Sigmoid colon (tissue), 7 donors: ENCODE results near the gene LDLRAD4. TPM values are rescaled to one million over a fixed set of nuclear protein-coding genes. Genes with fewer than 3 reads are reported as not detected.
A peak's percentile ranks its signal among the peaks of the same experiment; 100 is the strongest.
"Not testable (repeated sequence)": the region's sequence is repeated elsewhere in the genome, so short reads cannot be mapped to it uniquely, and the experiment has no call there.

Source experiments
- DNase-seq: peaks from one replicate; pipeline ENCODE4 v3.0.0-alpha.2; 2019
- H3K27ac ChIP-seq, 4 donors: fragments of 200-600 bp; sonication (generic); one replicate each; pipeline ENCODE4 v1.5.1; 2016 to 2019; ENCODE audit warnings: mild to moderate bottlenecking in 1 of 4
- H3K27me3 ChIP-seq, 3 donors: fragments of 200-600 bp; sonication (generic); one replicate each; pipeline ENCODE4 v1.5.1; 2019; ENCODE audit warnings: mild to moderate bottlenecking in 1 of 3
- H3K36me3 ChIP-seq, 4 donors: fragments of 200-600 bp; sonication (generic); one replicate each; pipeline ENCODE4 v1.5.1; 2016 to 2019
- H3K4me1 ChIP-seq, 4 donors: fragments of 200-600 bp; sonication (generic); one replicate each; pipeline ENCODE4 v1.5.1; 2017 to 2019
- H3K4me3 ChIP-seq, 4 donors: fragments of 200-600 bp; sonication (generic); one replicate each; pipeline ENCODE4 v1.5.1; 2017 to 2019; ENCODE audit warnings: mild to moderate bottlenecking in 2 of 4, moderate library complexity in 1 of 4
- H3K9me3 ChIP-seq, 4 donors: fragments of 200-600 bp in 3 of 4; sonication (generic) in 3 of 4; one replicate each; pipeline versions ENCODE4 v1.5.1 to v1.6.1; 2013 to 2019
- EP300 ChIP-seq, 4 donors: sonication (generic); formaldehyde crosslinking; IDR thresholded peaks; one replicate each; pipeline ENCODE4 v1.6.1; 2017; ENCODE audit warnings: antibody characterized with exemption in 4 of 4
- POLR2A ChIP-seq, 2 donors: fragments of 450-650 bp; IDR thresholded peaks; one replicate each; pipeline ENCODE4 v1.6.1; 2016; ENCODE audit warnings: antibody characterized with exemption in 2 of 2, mild to moderate bottlenecking in 2 of 2, moderate library complexity in 2 of 2
- POLR2AphosphoS5 ChIP-seq, 4 donors: sonication (generic); formaldehyde crosslinking; IDR thresholded peaks; one replicate each; pipeline ENCODE4 v1.6.1; 2017; ENCODE audit warnings: antibody characterized with exemption in 4 of 4
- WGBS, 2 donors: extraction: QIAGEN DNeasy Blood & Tissue Kit; methylation state at CpG; one replicate each; pipeline ENCODE4 v1.1.7; 2013; 5-methylcytosine and 5-hydroxymethylcytosine counted together
- intact Hi-C: fragments of 100-400 bp; cut with DNase I; formaldehyde crosslinking; loops from one replicate; pipeline ENCODE4 v1.15.1; 2023
- polyA plus RNA-seq, 3 donors: library from polyadenylated mRNA; stranded (reverse); fragments of 200-250 nt; gene quantifications; one replicate each; pipeline ENCODE4 v1.2.3, GENCODE V29; 2013
- total RNA-seq, 4 donors: library from RNA; depleted of rRNA; stranded (reverse); fragments of >200 nt; gene quantifications; one replicate each; pipeline ENCODE4 v1.1.0, GENCODE V29; 2016
- TF ChIP-seq, protein P1 (sequence below), 4 experiments: fragments of 450-650 bp in 3 of 4; fragments of 200-600 bp in 1 of 4; IDR thresholded peaks; one replicate each; pipeline ENCODE4 v1.5.1; 2016 to 2019; ENCODE audit warnings: antibody characterized with exemption in 4 of 4, mild to moderate bottlenecking in 3 of 4, moderate library complexity in 2 of 4
- donor health status: healthy with polysubstance abuse.
- donor health status: Bipolar disorder and iron deficiency.
- donor health status: healthy.

LDLRAD4 gene
- total and polyA plus RNA-seq, 7 donors = 1.2 to 28.2 (median 17.2) TPM

DNA sequence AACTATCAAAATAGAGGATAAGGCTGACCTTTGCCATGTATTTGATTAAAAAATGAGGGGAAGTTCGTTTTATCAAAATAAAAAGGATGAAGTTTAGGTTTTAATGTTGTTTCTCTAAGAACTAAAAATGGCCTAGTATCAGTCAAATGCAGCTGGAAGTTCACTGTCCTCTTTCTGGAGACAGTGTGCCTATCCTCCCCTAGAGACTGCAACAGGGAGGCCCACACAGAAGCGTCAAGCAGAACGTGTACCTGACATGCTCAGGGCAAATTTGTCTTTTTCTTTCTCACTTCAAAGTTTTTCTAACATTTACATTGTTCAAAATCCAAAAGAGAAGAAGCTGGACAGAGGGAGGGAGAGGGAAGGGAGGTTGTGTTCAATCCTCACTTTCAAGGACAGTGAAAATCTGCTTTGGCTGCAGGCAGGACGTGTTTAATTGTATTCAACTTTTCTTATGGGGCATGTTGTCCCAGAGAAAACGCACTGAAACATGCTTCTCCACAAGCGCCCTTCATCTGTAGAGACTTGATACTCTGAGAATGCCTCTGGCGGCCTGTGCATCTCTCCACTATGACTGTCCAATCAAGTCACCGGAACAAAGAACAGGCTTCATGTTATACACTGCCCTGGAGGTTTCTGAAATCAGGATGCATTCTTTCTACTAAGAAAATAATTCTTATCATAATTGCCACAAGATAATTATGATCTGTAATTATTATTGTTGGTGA, 442.7 kb downstream of the LDLRAD4 start:
- no peak overlapping the region for H3K4me3 ChIP-seq
- DNase-seq = no peak
- no peaks in the 10 kb centered on the region for H3K9me3 ChIP-seq
- 85 to 92% methylated on average over 8 of the region's 8 CpGs for whole genome bisulfite sequencing, 2 donors
- no peaks in the 10 kb centered on the region for H3K27me3 ChIP-seq
- peak overlapping the region in 1 of 4 donors; percentile 44 for H3K27ac ChIP-seq
- no peaks in the 10 kb centered on the region for H3K4me1 ChIP-seq
- no peak for TF ChIP-seq POLR2A (IDR thresholded peaks at IDR 0.05)
- TF ChIP-seq, protein P1, sequence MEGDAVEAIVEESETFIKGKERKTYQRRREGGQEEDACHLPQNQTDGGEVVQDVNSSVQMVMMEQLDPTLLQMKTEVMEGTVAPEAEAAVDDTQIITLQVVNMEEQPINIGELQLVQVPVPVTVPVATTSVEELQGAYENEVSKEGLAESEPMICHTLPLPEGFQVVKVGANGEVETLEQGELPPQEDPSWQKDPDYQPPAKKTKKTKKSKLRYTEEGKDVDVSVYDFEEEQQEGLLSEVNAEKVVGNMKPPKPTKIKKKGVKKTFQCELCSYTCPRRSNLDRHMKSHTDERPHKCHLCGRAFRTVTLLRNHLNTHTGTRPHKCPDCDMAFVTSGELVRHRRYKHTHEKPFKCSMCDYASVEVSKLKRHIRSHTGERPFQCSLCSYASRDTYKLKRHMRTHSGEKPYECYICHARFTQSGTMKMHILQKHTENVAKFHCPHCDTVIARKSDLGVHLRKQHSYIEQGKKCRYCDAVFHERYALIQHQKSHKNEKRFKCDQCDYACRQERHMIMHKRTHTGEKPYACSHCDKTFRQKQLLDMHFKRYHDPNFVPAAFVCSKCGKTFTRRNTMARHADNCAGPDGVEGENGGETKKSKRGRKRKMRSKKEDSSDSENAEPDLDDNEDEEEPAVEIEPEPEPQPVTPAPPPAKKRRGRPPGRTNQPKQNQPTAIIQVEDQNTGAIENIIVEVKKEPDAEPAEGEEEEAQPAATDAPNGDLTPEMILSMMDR (IDR thresholded peaks at IDR 0.05) = no peak
- no peak for TF ChIP-seq POLR2AphosphoS5 (IDR thresholded peaks at IDR 0.05)
- TF ChIP-seq EP300 (IDR thresholded peaks at IDR 0.05) = no peak
- intact Hi-C loops = loop anchor here (10.0 kb wide), 1 partner anchor 1246 kb away; no protein-coding TSS in a partner anchor
- H3K36me3 ChIP-seq = peaks cover 0 to 7% (median 2%) of the 10 kb centered on the region in 4 donors

DNA sequence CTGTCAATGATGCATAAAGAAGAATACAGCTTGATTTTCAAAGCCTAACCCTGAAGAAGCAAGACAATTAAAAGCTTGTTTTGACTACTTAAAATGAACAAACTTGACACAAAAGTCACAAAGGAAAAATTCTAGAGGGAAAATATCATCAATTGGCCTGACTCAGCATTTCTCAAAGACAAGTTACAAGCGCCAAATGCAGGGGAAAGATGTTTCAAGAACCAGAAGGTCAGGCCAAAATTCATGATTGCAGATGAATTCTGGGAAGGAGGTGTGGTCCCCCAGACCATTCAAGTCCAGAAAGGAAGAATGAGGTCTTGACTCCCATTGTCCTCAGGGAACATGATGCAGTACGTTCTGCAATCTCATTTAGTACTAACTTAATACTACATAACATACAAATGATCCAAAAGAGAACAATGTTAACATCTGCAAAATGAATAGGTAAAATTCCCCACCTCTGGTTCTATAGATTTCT, 443.3 kb downstream of the LDLRAD4 start:
- peaks cover 0 to 9% (median 2%) of the 10 kb centered on the region in 4 donors for H3K36me3 ChIP-seq
- no peak for DNase-seq
- TF ChIP-seq POLR2AphosphoS5 (IDR thresholded peaks at IDR 0.05) (no peak), EP300 (IDR thresholded peaks at IDR 0.05) (no peak), POLR2A (IDR thresholded peaks at IDR 0.05) (no peak)
- TF ChIP-seq, protein P1 (IDR thresholded peaks at IDR 0.05) = no peak
- no peaks in the 10 kb centered on the region for H3K9me3 ChIP-seq
- H3K27me3 ChIP-seq = no peaks in the 10 kb centered on the region
- H3K27ac ChIP-seq = no peak overlapping the region
- intact Hi-C loops = loop anchor here (10.0 kb wide), 1 partner anchor 1247 kb away; no protein-coding TSS in a partner anchor
- 93 to 98% methylated on average over 2 of the region's 2 CpGs for WGBS, 2 donors
- H3K4me1 ChIP-seq = no peaks in the 10 kb centered on the region
- H3K4me3 ChIP-seq = no peak overlapping the region

DNA sequence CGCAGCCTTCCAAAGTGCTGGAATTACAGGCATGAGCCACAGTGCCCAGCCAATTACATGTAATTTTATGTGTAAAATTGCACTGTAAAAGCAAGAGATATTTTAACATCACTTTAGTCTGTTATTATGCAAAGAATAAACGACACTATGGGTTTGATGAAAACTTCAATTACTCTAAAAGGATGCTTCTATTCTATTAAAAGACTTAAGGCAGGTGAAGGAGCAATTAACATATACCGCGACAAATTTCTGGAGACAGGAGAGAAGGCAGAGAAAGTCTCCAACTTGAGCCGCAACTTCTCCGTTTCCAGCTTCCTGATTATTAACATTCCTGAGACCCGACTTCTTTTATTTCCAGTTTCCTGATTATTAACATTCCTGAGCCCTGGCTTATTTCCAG, 454.1 kb downstream of the LDLRAD4 start:
- peaks cover 0 to 8% (median 0%) of the 10 kb centered on the region in 4 donors for H3K36me3 ChIP-seq
- intact Hi-C loops = no loop called here
- no peak overlapping the region for H3K4me3 ChIP-seq
- TF ChIP-seq POLR2A (IDR thresholded peaks at IDR 0.05) (no peak), POLR2AphosphoS5 (IDR thresholded peaks at IDR 0.05) (no peak)
- TF ChIP-seq, protein P1 (IDR thresholded peaks at IDR 0.05) = no peak
- 85% methylated on average over 7 of the region's 7 CpGs for WGBS, 2 donors
- H3K9me3 ChIP-seq = no peaks in the 10 kb centered on the region
- no peak overlapping the region for H3K27ac ChIP-seq
- H3K4me1 ChIP-seq = no peaks in the 10 kb centered on the region
- no peak for DNase-seq
- no peaks in the 10 kb centered on the region for H3K27me3 ChIP-seq

DNA sequence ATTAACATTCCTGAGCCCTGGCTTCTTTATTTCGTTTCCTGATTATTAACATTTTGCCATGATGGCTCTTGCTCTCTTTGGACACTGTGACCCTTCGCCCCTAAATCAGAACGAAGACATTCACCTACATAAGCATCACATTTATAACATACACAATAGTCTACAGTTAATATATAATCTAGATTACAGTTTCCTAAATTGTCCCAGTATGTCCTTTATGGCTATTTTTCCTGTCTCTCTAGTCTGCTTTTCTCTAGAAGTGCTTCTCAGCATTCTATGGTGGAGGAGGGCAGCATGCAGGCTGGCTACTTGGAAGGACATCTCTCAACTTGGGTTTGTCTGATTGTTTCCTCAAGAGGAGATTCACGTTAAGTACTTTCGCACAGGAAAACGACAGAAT, 457.9 kb downstream of the LDLRAD4 start:
- intact Hi-C loops = no loop called here
- WGBS, 2 donors = 62 to 83% methylated on average over 6 of the region's 6 CpGs
- no peaks in the 10 kb centered on the region for H3K27me3 ChIP-seq
- no peaks in the 10 kb centered on the region for H3K9me3 ChIP-seq
- no peak for DNase-seq
- no peaks in the 10 kb centered on the region for H3K36me3 ChIP-seq
- H3K4me3 ChIP-seq = no peak overlapping the region
- H3K27ac ChIP-seq = no peak overlapping the region
- TF ChIP-seq POLR2AphosphoS5 (IDR thresholded peaks at IDR 0.05) (no peak), EP300 (IDR thresholded peaks at IDR 0.05) (no peak)
- TF ChIP-seq, protein P1 (IDR thresholded peaks at IDR 0.05) = no peak
- peaks cover 0 to 4% (median 0%) of the 10 kb centered on the region in 4 donors for H3K4me1 ChIP-seq

DNA sequence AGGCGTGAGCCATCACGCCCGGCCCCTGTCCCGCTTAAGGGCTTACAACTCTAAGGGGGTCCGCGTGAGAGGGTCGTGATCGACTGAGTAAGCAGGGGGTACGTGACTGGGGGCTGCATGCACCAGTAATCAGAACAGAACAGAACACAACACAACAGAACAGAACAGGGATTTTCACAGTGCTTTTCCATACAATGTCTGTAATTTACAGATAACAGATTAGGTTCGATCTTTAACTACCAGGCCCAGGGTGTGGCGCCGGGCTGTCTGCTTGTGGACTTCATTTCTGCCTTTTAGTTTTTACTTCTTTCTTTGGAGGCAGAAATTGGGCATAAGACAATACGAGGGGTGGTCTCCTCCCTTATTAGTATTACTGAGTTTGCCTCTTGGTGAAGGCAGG, 458.8 kb downstream of the LDLRAD4 start:
- intact Hi-C loops, H3K27me3 ChIP-seq: not testable (repeated sequence)

More for the DNA sequence above, 458.8 kb downstream of the LDLRAD4 start:
- H3K36me3 ChIP-seq, H3K27ac ChIP-seq, H3K4me1 ChIP-seq, H3K9me3 ChIP-seq, DNase-seq, H3K4me3 ChIP-seq: not testable (repeated sequence)
- 97% methylated on average over 13 of the region's 13 CpGs for WGBS, 2 donors
